GM12892 (cell line): ENCODE measurements around the gene THEM4.

Experiments used
- POLR2A ChIP-seq: IDR thresholded peaks from 2 replicates; pipeline ENCODE4 v1.6.1; 2011; ENCODE audit warnings: low read depth, low read length, control low read depth
- POLR2AphosphoS5 ChIP-seq: IDR thresholded peaks from 2 replicates; pipeline ENCODE4 v1.6.1; 2011; ENCODE audit warnings: low read depth, low read length, control low read depth
- TAF1 ChIP-seq: IDR thresholded peaks from 2 replicates; pipeline ENCODE4 v1.6.1; 2011; ENCODE audit warnings: low read depth, mild to moderate bottlenecking, control low read depth, low read length, borderline replicate concordance

GRCh38 chr1:151853411-151853943, 55.8 kb downstream of the THEM4 start, which contains the start of gene THEM5:
- TF ChIP-seq POLR2AphosphoS5 = no peak
- no peak for TF ChIP-seq POLR2A
- no peak for TF ChIP-seq TAF1
